ENCODE measurements around the gene SORT1. TPM values are rescaled to one million over a fixed set of nuclear protein-coding genes. Genes with fewer than 3 reads are reported as not detected.

SORT1 gene
- polyA plus RNA-seq, 1 of the 3 experiments (the other 2 are of a cell fraction), result 8.5 TPM

GRCh38 chr1:109338608-109339007, 59.1 kb downstream of the SORT1 start:
- ChIA-PET POLR2A (interaction anchor here (0.6 kb wide), 1 partner anchor 678 kb away, joined by 3 read pairs; no protein-coding TSS in a partner anchor), CTCF (interaction anchor here (0.8 to 1.3 kb wide), 2 partner anchors 20 to 61 kb away, joined by 3 to 4 read pairs; no protein-coding TSS in a partner anchor)
- Histone ChIP-seq H3K9ac (no peak overlapping the region), H3K27me3 (ENCODE audit: insufficient read depth) (no peaks in the 10 kb centered on the region), H3K4me2 (no peak overlapping the region), H3K4me1 (ENCODE audit: control insufficient read depth in 1 of 2, insufficient read depth in 2 of 2, low read depth in 1 of 2, low read length in 1 of 2) (no peaks in the 10 kb centered on the region), H3K4me3 (ENCODE audit: low read depth in 2 of 2, low read length in 1 of 2) (no peak overlapping the region), H3K9me3 (no peaks in the 10 kb centered on the region), H3K36me3 (replicated peaks in 1 of 2; ENCODE audit: control insufficient read depth in 1 of 2, insufficient read depth in 2 of 2, low read length in 1 of 2) (peaks cover 21 to 39% of the 10 kb centered on the region in 2 experiments), H3F3A (replicated peaks; ENCODE audit: insufficient read depth) (no peaks in the 10 kb centered on the region), H4K20me1 (ENCODE audit: insufficient read depth) (no peaks in the 10 kb centered on the region), H3K79me2 (ENCODE audit: insufficient read depth) (no peaks in the 10 kb centered on the region), H3K9me2 (no peaks in the 10 kb centered on the region), H2AFZ (ENCODE audit: low read depth) (no peak overlapping the region), H3K27ac (ENCODE audit: low read depth in 2 of 2, low read length in 1 of 2) (no peak overlapping the region)
- no peak for TF ChIP-seq MXI1 (IDR thresholded peaks at IDR 0.05; ENCODE audit: low read depth, low read length)
- no peak for TF ChIP-seq FOXM1 (IDR thresholded peaks at IDR 0.05; ENCODE audit: low read depth)
- TF ChIP-seq RXRA (IDR thresholded peaks at IDR 0.05; ENCODE audit: borderline replicate concordance, low read depth), result no peak
- TF ChIP-seq SMC3 (IDR thresholded peaks at IDR 0.05; ENCODE audit: low read depth, low read length), result no peak
- TF ChIP-seq TCF12 (IDR thresholded peaks at IDR 0.05), result no peak
- no peak for TF ChIP-seq GATA2 (CRISPR knock-in tag; IDR thresholded peaks at IDR 0.05)
- no peak for DNase-seq
- 95% methylated on average over 3 of the region's 3 CpGs for WGBS (ENCODE audit: low lambda C conversion rate)

DNA sequence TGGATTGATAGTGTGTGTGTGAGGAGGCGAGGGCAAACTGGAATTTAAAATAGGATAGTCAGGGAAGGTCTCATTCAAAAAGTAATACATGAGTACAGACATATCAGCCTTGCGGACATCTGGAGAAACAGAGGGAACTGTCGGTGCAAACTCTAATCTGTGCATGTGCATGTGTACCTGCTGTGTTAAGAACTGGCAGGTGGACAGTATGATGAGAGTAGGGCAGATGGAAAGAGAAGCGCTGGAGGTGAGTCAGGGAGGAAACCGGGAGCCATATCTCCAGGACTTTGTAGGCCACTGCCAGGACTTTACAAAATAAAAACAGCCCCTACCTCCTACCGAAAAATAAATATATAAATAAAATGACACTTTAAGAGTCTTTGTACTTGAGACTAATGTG, 59.6 kb downstream of the SORT1 start:
- ChIA-PET CTCF (interaction anchor here (0.8 to 1.3 kb wide), 2 partner anchors 19 to 61 kb away, joined by 3 to 4 read pairs; no protein-coding TSS in a partner anchor), POLR2A (interaction anchor here (0.6 kb wide), 1 partner anchor 678 kb away, joined by 3 read pairs; no protein-coding TSS in a partner anchor)
- no peak for DNase-seq
- H3K4me1 ChIP-seq (ENCODE audit: control insufficient read depth in 1 of 2, insufficient read depth in 2 of 2, low read depth in 1 of 2, low read length in 1 of 2), result no peaks in the 10 kb centered on the region
- H3K36me3 ChIP-seq (replicated peaks in 1 of 2; ENCODE audit: control insufficient read depth in 1 of 2, insufficient read depth in 2 of 2, low read length in 1 of 2), result peaks cover 26 to 39% of the 10 kb centered on the region in 2 experiments
- H3K9me2 ChIP-seq, result no peaks in the 10 kb centered on the region
- H2AFZ ChIP-seq (ENCODE audit: low read depth), result no peak overlapping the region
- H4K20me1 ChIP-seq (ENCODE audit: insufficient read depth), result no peaks in the 10 kb centered on the region
- no peaks in the 10 kb centered on the region for H3K79me2 ChIP-seq (ENCODE audit: insufficient read depth)
- H3K27me3 ChIP-seq (ENCODE audit: insufficient read depth), result no peaks in the 10 kb centered on the region
- H3F3A ChIP-seq (replicated peaks; ENCODE audit: insufficient read depth), result no peaks in the 10 kb centered on the region
- WGBS (ENCODE audit: low lambda C conversion rate), result 92% methylated on average over 6 of the region's 6 CpGs
- no peak overlapping the region for H3K4me2 ChIP-seq
- no peak overlapping the region for H3K27ac ChIP-seq (ENCODE audit: low read depth in 2 of 2, low read length in 1 of 2)
- H3K9me3 ChIP-seq, result 0 out of 2 replicates have a peak, but pooled peaks cover 2% of the 10 kb centered on the region
- H3K9ac ChIP-seq, result no peak overlapping the region
- no peak overlapping the region for H3K4me3 ChIP-seq (ENCODE audit: low read depth in 2 of 2, low read length in 1 of 2)
- TF ChIP-seq EP300 (IDR thresholded peaks at IDR 0.05; ENCODE audit: borderline replicate concordance in 1 of 2, low read depth in 1 of 2, low read length in 1 of 2), result no peak
- TF ChIP-seq FOSL2 (IDR thresholded peaks at IDR 0.05; ENCODE audit: borderline replicate concordance, low read depth), result no peak
- TF ChIP-seq REST (IDR thresholded peaks at IDR 0.05; ENCODE audit: low read depth, low read length), result no peak
- TF ChIP-seq CHD2 (IDR thresholded peaks at IDR 0.05; ENCODE audit: low read length, partially characterized antibody), result no peak
- no peak for TF ChIP-seq TEAD4 (IDR thresholded peaks at IDR 0.05; ENCODE audit: borderline replicate concordance, insufficient read depth)
- no peak for TF ChIP-seq CTCF (IDR thresholded peaks at IDR 0.05)
- TF ChIP-seq JUND (IDR thresholded peaks at IDR 0.05), result no peak
- TF ChIP-seq SMC3 (IDR thresholded peaks at IDR 0.05; ENCODE audit: low read depth, low read length), result no peak
- no peak for TF ChIP-seq GATA2 (CRISPR knock-in tag; IDR thresholded peaks at IDR 0.05)
- no peak for TF ChIP-seq POLR2AphosphoS5 (IDR thresholded peaks at IDR 0.05; ENCODE audit: low read depth, low read length)
- TF ChIP-seq, protein P1, sequence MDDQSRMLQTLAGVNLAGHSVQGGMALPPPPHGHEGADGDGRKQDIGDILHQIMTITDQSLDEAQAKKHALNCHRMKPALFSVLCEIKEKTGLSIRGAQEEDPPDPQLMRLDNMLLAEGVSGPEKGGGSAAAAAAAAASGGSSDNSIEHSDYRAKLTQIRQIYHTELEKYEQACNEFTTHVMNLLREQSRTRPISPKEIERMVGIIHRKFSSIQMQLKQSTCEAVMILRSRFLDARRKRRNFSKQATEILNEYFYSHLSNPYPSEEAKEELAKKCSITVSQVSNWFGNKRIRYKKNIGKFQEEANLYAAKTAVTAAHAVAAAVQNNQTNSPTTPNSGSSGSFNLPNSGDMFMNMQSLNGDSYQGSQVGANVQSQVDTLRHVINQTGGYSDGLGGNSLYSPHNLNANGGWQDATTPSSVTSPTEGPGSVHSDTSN (IDR thresholded peaks at IDR 0.05), result no peak
- no peak for TF ChIP-seq RXRA (IDR thresholded peaks at IDR 0.05; ENCODE audit: borderline replicate concordance, low read depth)
- no peak for TF ChIP-seq RCOR1 (IDR thresholded peaks at IDR 0.05; ENCODE audit: low read length)
- no peak for TF ChIP-seq NFIC (IDR thresholded peaks at IDR 0.05; ENCODE audit: borderline replicate concordance)
- no peak for TF ChIP-seq EZH2phosphoT487 (IDR thresholded peaks at IDR 0.05; ENCODE audit: borderline replicate concordance, low read depth)
- no peak for TF ChIP-seq IRF3 (IDR thresholded peaks at IDR 0.05; ENCODE audit: low read depth, low read length)
- TF ChIP-seq FOXJ3 (CRISPR knock-in tag; IDR thresholded peaks at IDR 0.05), result no peak
- no peak for TF ChIP-seq RAD21 (IDR thresholded peaks at IDR 0.05; ENCODE audit: low read length)
